Stimulated activated CD4-positive, alpha-beta T cell treated with anti-CD3 and anti-CD28 coated beads, Interleukin-15, amount 100 ng/mL, for 1 hour (primary cell): ENCODE measurements around the gene CHST6.
A peak's percentile ranks its signal among the peaks of the same experiment; 100 is the strongest.
"Not testable (repeated sequence)": the region's sequence is repeated elsewhere in the genome, so short reads cannot be mapped to it uniquely, and the experiment has no call there.

ENCODE experiments used
- DNase-seq, 2 donors: peaks; one replicate each; pipeline ENCODE4 v3.0.0-alpha.2; 2020; ENCODE audit warnings: low read depth in 1 of 2, low spot score in 1 of 2

Gene CHST6

GRCh38 chr16:75452464-75453190 is 42.6 kb downstream of the CHST6 start:
- no peak for DNase-seq

- DNase-seq: no peak
Measured at GRCh38 chr16:75446416-75446815, 48.8 kb downstream of the CHST6 start.

- no peak for DNase-seq
Measured at GRCh38 chr16:75445298-75445697, 49.9 kb downstream of the CHST6 start.

- no peak for DNase-seq
Measured at GRCh38 chr16:75443298-75443697, 51.9 kb downstream of the CHST6 start.

- DNase-seq: no peak
Measured at GRCh38 chr16:75433732-75434413, 61.4 kb downstream of the CHST6 start.

- DNase-seq: peak; percentile 90 to 92
Measured at GRCh38 chr16:75432828-75433731, 62.2 kb downstream of the CHST6 start, which contains the start of gene CFDP1. Gene CFDP1, minus strand, starts transcription at chr16:75433503. Its CDS starts 151 bp downstream, at chr16:75433352.

- no peak for DNase-seq
Measured at GRCh38 chr16:75429621-75430403, 65.4 kb downstream of the CHST6 start.

- not testable (repeated sequence) for DNase-seq
Measured at GRCh38 chr16:75426524-75426923, 68.7 kb downstream of the CHST6 start.

- DNase-seq: not testable (repeated sequence)
Measured at GRCh38 chr16:75424105-75424762, 71.0 kb downstream of the CHST6 start.

- no peak for DNase-seq
Measured at GRCh38 chr16:75423723-75424104, 71.5 kb downstream of the CHST6 start.
